Gastroesophageal sphincter (tissue), 4 donors: ENCODE data around the gene CTTN. TPM values are rescaled to one million over a fixed set of nuclear protein-coding genes. Genes with fewer than 3 reads are reported as not detected.

ENCODE experiments used
- ATAC-seq: fragments of 150-250 bp; one replicate; pipeline ENCODE4 v1.9.1; 2016; ENCODE audit warnings: mild to moderate bottlenecking, moderate library complexity
- H3K27ac ChIP-seq, 4 donors: fragments of 200-600 bp; sonication (generic) in 3 of 4; 1 replicate in 3 of 4; 2 replicates in 1 of 4; pipeline ENCODE4 v1.5.1; 2016 to 2019
- H3K27me3 ChIP-seq: fragments of 200-600 bp; sonication (generic); one replicate; pipeline ENCODE4 v1.5.1; 2019
- H3K36me3 ChIP-seq, 2 donors: fragments of 200-600 bp; sonication (generic); one replicate each; pipeline ENCODE4 v1.5.1; 2019; ENCODE audit warnings: control low read depth in 1 of 2
- H3K4me1 ChIP-seq, 3 donors: fragments of 200-600 bp; sonication (generic); 1 replicate in 2 of 3; 2 replicates in 1 of 3; pipeline ENCODE4 v1.5.1; 2016 to 2019; ENCODE audit warnings: control low read depth in 2 of 3
- H3K4me3 ChIP-seq, 2 donors: fragments of 200-600 bp; sonication (generic); one replicate each; pipeline ENCODE4 v1.5.1; 2019; ENCODE audit warnings: mild to moderate bottlenecking in 1 of 2, moderate library complexity in 1 of 2
- H3K9me3 ChIP-seq, 3 donors: fragments of 200-600 bp; sonication (generic); one replicate each; pipeline ENCODE4 v1.5.1; 2017 to 2019; ENCODE audit warnings: control low read depth in 2 of 3
- EP300 ChIP-seq: sonication (generic); formaldehyde crosslinking; IDR thresholded peaks from one replicate; pipeline ENCODE4 v1.6.1; 2017; ENCODE audit warnings: antibody characterized with exemption, mild to moderate bottlenecking
- POLR2A ChIP-seq, 2 donors: fragments of 450-650 bp; IDR thresholded peaks; one replicate each; pipeline ENCODE4 v1.6.1; 2017; ENCODE audit warnings: antibody characterized with exemption in 2 of 2, mild to moderate bottlenecking in 2 of 2, moderate library complexity in 1 of 2
- POLR2AphosphoS5 ChIP-seq: sonication (generic); formaldehyde crosslinking; IDR thresholded peaks from one replicate; pipeline ENCODE4 v1.6.1; 2017; ENCODE audit warnings: antibody characterized with exemption
- WGBS, 2 donors: methylation state at CpG; one replicate each; pipeline ENCODE4 v1.1.5; 2018; ENCODE audit warnings: low coverage in 1 of 2; 5-methylcytosine and 5-hydroxymethylcytosine counted together
- total RNA-seq, 4 donors: library from RNA; depleted of rRNA; stranded (reverse); fragments of >200 nt; gene quantifications; one replicate each; pipeline ENCODE4 v1.1.0, GENCODE V29; 2016
- TF ChIP-seq, protein P1 (sequence below), 4 experiments: fragments of 200-600 bp in 2 of 4; fragments of 450-650 bp in 2 of 4; sonication (generic) in 1 of 4; IDR thresholded peaks; one replicate each; pipeline ENCODE4 v1.5.1; 2017 to 2019; ENCODE audit warnings: antibody characterized with exemption in 4 of 4, mild to moderate bottlenecking in 2 of 4, moderate library complexity in 2 of 4

CTTN gene
- total RNA-seq, 4 donors from 2014 or later = 164 to 316 (median 179) TPM

DNA sequence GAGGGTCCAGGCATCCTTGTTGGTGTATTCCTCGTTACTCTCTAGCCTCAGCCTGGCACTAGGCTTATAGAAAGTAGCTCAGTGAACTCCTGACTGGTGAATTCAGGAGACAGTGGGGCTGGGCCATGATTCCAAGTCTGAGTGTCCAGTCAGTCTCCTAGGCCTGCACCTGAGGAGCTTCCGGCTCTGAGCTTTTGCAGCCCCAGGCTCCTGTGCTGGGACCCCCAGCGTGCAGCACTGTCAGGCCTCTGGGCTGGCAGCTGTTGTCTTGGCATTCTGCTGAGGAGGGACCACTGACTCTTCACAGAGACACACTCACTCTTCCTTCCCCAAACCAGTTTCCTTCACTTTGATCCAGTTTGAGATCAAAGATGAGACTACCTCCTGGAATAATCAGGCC, 82.4 kb downstream of the CTTN start:
- H3K4me3 ChIP-seq = no peak overlapping the region
- no peak for ATAC-seq
- no peak overlapping the region for H3K27ac ChIP-seq
- no peaks in the 10 kb centered on the region for H3K9me3 ChIP-seq
- H3K36me3 ChIP-seq = peaks cover 0 to 12% of the 10 kb centered on the region in 2 donors
- peaks cover 0 to 13% (median 7%) of the 10 kb centered on the region in 3 donors for H3K4me1 ChIP-seq
- TF ChIP-seq EP300 (no peak), POLR2A (IDR thresholded peaks at IDR 0.05) (no peak), POLR2AphosphoS5 (no peak)
- TF ChIP-seq, protein P1, sequence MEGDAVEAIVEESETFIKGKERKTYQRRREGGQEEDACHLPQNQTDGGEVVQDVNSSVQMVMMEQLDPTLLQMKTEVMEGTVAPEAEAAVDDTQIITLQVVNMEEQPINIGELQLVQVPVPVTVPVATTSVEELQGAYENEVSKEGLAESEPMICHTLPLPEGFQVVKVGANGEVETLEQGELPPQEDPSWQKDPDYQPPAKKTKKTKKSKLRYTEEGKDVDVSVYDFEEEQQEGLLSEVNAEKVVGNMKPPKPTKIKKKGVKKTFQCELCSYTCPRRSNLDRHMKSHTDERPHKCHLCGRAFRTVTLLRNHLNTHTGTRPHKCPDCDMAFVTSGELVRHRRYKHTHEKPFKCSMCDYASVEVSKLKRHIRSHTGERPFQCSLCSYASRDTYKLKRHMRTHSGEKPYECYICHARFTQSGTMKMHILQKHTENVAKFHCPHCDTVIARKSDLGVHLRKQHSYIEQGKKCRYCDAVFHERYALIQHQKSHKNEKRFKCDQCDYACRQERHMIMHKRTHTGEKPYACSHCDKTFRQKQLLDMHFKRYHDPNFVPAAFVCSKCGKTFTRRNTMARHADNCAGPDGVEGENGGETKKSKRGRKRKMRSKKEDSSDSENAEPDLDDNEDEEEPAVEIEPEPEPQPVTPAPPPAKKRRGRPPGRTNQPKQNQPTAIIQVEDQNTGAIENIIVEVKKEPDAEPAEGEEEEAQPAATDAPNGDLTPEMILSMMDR (IDR thresholded peaks at IDR 0.05) = no peak
- H3K27me3 ChIP-seq = no peaks in the 10 kb centered on the region
- 86% methylated on average over 1 of the region's 3 CpGs; no CpG with 5 or more reads in 1 of the 2 donors for WGBS, 2 donors

DNA sequence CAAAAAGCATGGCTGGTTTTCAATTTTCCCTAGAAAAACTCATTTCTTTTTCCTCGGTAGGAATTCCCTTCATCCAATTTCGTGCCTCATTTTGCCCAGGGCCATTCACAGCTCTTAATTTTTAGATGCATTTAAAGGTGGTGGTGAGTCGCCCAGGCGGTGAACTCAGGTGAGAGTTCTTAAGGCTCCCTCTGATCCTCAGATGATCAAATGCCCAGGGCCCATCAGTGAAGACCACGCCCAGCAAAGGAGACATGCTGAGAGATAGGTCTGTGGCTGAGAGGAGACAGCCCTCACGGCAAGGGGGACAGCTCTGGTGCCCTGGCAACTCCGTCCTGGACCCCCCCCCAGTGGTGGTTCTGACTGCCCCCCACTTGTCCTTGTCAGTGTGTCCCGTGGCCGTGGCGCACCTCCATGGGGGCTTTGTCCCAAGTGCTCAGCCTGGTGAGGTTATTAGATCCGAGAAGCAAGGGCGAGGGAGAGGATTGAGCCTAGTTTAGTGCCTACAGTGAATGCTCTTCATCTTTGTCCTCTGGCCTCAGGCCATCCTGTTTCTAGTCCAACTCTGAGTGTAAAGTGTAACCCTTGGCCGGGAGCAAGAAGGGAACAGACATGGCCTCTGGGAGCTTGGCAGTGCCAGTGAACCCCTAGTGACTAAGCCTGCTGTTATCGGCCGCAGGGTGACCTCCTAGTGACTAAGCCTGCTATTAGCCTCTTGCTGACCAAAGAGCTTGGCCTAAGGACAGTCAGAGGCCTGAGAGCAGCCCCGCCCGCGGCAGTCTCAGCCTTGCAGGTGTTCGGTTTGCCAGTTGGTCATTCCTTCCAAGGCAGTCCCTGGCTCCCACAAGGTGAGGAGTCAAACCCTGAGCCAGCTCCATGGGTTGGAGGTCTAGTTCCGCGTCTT, 83.5 kb downstream of the CTTN start:
- Histone ChIP-seq H3K27me3 (no peaks in the 10 kb centered on the region), H3K4me3 (no peak overlapping the region), H3K9me3 (no peaks in the 10 kb centered on the region), H3K27ac (peak overlapping the region in 3 of 4 donors; percentile 5 to 41 (median 9)), H3K4me1 (peaks cover 0 to 13% (median 7%) of the 10 kb centered on the region in 3 donors), H3K36me3 (peaks cover 0 to 24% of the 10 kb centered on the region in 2 donors)
- WGBS, 2 donors = 78 to 88% methylated on average over 2 to 5 of the region's 21 CpGs
- TF ChIP-seq, protein P1 (IDR thresholded peaks at IDR 0.05) = no peak
- TF ChIP-seq EP300 = no peak
- TF ChIP-seq POLR2A (IDR thresholded peaks at IDR 0.05) = no peak
- peak; percentile 20 for ATAC-seq

DNA sequence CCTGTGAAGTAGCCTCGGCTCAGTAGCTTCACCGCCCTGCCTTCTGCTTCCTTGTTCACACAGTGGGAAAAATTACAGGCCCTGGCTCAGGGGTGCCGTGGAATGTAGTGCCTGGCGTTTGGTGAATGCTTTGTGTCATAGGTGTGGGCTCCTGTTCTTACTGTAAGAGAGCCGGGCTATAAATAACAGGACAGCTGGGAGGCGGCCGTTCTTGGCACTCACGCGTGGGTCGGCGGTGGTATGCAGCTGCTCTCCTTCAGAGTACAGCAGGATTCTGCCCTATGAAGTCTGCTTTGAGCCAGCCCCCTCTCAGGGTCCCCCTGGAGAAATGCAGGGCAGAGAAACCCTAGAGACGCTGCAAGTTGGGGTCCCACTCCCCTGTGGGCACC, 84.2 kb downstream of the CTTN start:
- ATAC-seq = peak; percentile 60

DNA sequence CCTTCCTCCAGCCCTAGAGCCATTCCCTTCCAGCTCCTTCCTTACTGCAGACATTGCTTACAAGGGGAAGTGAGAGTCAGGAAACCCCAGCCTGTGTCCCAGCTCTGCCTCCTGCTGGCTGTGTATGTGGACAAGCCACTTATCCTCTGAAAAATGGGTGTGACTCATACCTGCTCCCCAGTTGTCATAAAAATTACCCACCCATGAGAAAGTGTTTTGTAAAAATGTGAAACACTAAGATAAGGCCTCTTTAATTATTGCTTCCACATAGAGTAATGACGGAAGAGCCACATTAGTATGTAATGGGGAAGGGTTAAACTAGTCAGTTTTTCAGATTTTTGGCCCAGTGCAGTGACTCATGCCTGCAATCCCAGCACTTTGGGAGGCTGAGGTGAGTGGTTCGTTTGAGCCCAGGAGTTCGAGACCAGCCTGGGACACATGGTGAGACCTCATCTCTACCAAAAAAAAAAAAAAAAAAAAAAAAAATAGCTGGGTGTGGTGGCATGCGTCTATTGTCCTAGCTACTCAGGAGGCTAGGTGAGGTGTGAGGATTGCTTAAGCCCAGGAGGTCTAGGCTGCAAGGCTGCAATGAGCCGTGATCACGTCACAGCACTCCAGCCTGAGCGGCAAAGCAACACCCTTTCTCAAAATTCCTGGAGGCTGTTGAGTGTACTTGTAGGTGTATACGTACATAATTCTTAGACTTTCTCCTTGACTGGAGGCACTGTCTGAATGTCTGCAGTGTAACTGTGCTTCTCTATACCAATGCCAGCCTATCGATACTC, 84.9 kb downstream of the CTTN start:
- Histone ChIP-seq H3K4me3 (no peak overlapping the region), H3K36me3 (peaks cover 0 to 35% of the 10 kb centered on the region in 2 donors), H3K4me1 (peaks cover 0 to 13% (median 7%) of the 10 kb centered on the region in 3 donors), H3K9me3 (no peaks in the 10 kb centered on the region), H3K27ac (peak overlapping the region in 2 of 4 donors; percentile 5 to 9), H3K27me3 (no peaks in the 10 kb centered on the region)
- ATAC-seq = peak; percentile 51
- TF ChIP-seq, protein P1 (IDR thresholded peaks at IDR 0.05) = peak in 2 of 4 experiments; percentile 40 to 57
- TF ChIP-seq POLR2A (IDR thresholded peaks at IDR 0.05) = no peak
- 84 to 94% methylated on average over 5 to 7 of the region's 9 CpGs for WGBS, 2 donors

More for the DNA sequence above, 84.2 kb downstream of the CTTN start:
- Histone ChIP-seq H3K36me3 (peaks cover 0 to 29% of the 10 kb centered on the region in 2 donors), H3K9me3 (no peaks in the 10 kb centered on the region), H3K27me3 (no peaks in the 10 kb centered on the region), H3K27ac (peak overlapping the region in 3 of 4 donors; percentile 5 to 41 (median 9)), H3K4me1 (peaks cover 0 to 13% (median 7%) of the 10 kb centered on the region in 3 donors), H3K4me3 (no peak overlapping the region)
- TF ChIP-seq EP300 = no peak
- TF ChIP-seq, protein P1 (IDR thresholded peaks at IDR 0.05) = no peak
- TF ChIP-seq POLR2AphosphoS5 = no peak
- no peak for TF ChIP-seq POLR2A (IDR thresholded peaks at IDR 0.05)
- WGBS, 2 donors = 19% methylated on average over 3 of the region's 12 CpGs; no CpG with 5 or more reads in 1 of the 2 donors
